HepG2 (cell line): ENCODE results near the gene RBX1. TPM values are rescaled to one million over a fixed set of nuclear protein-coding genes. Genes with fewer than 3 reads are reported as not detected.

Source experiments
- ARHGAP35 ChIP-seq: sonication (generic); formaldehyde crosslinking; IDR thresholded peaks from 2 replicates; pipeline ENCODE4 v1.9.0; 2022; ENCODE audit warnings: mild to moderate bottlenecking, inconsistent platforms, moderate library complexity, missing genetic modification reagents, borderline replicate concordance
- FIP1L1 ChIP-seq: fragments of 200-400 bp; formaldehyde crosslinking; IDR thresholded peaks from 2 replicates; pipeline ENCODE4 v1.6.1; 2018; ENCODE audit warnings: low read depth, mild to moderate bottlenecking, low read length, moderate library complexity, borderline replicate concordance; ENCODE audit not compliant: insufficient read depth
- FOSL1 ChIP-seq: sonication (generic); formaldehyde crosslinking; IDR thresholded peaks from 2 replicates; pipeline ENCODE4 v1.9.0; 2021; ENCODE audit warnings: missing genetic modification reagents, borderline replicate concordance
- GTF3A ChIP-seq: sonication (generic); formaldehyde crosslinking; conservative IDR thresholded peaks from 2 replicates; pipeline ENCODE4 v1.4.0; 2020; ENCODE audit warnings: mild to moderate bottlenecking, missing genetic modification reagents
- HNRNPH1 ChIP-seq: fragments of 200-400 bp; formaldehyde crosslinking; optimal IDR thresholded peaks from 2 replicates; pipeline ENCODE3; 2017; ENCODE audit warnings: mild to moderate bottlenecking, low read depth, low read length
- HNRNPLL ChIP-seq: fragments of 200-400 bp; formaldehyde crosslinking; IDR thresholded peaks from 2 replicates; pipeline ENCODE4 v1.6.1; 2017; ENCODE audit warnings: mild to moderate bottlenecking, low read depth, low read length; ENCODE audit not compliant: poor library complexity, severe bottlenecking
- MIXL1 ChIP-seq: IDR thresholded peaks from 2 replicates; pipeline ENCODE4 v1.6.1; 2016
- PAWR ChIP-seq: sonication (generic); formaldehyde crosslinking; IDR thresholded peaks from 2 replicates; pipeline ENCODE4 v1.4.0; 2020; ENCODE audit warnings: missing genetic modification reagents, mild to moderate bottlenecking, borderline replicate concordance
- SIX1 ChIP-seq: sonication (generic); formaldehyde crosslinking; IDR thresholded peaks from 2 replicates; pipeline ENCODE4 v1.4.0; 2020; ENCODE audit warnings: missing genetic modification reagents, borderline replicate concordance
- SIX4 ChIP-seq: sonication (generic); formaldehyde crosslinking; IDR thresholded peaks from 2 replicates; pipeline ENCODE4 v1.4.0; 2020; ENCODE audit warnings: missing genetic modification reagents
- SMYD3 ChIP-seq: sonication (generic); formaldehyde crosslinking; IDR thresholded peaks from 2 replicates; pipeline ENCODE4 v1.8.1; 2023; ENCODE audit warnings: mild to moderate bottlenecking, missing genetic modification reagents
- TBX2 ChIP-seq: sonication (generic); formaldehyde crosslinking; IDR thresholded peaks from 2 replicates; pipeline ENCODE4 v1.5.0; 2020; ENCODE audit warnings: missing genetic modification reagents, mild to moderate bottlenecking, borderline replicate concordance
- YEATS4 ChIP-seq: sonication (generic); formaldehyde crosslinking; IDR thresholded peaks from 2 replicates; pipeline ENCODE4 v1.4.0; 2020; ENCODE audit warnings: missing genetic modification reagents, borderline replicate concordance
- ZFP90 ChIP-seq: sonication (generic); formaldehyde crosslinking; IDR thresholded peaks from 2 replicates; pipeline ENCODE4 v1.8.0; 2022; ENCODE audit warnings: missing genetic modification reagents, mild to moderate bottlenecking, inconsistent platforms, borderline replicate concordance
- ZIK1 ChIP-seq: sonication (generic); formaldehyde crosslinking; IDR thresholded peaks from 2 replicates; pipeline ENCODE4 v1.5.0; 2020; ENCODE audit warnings: mild to moderate bottlenecking, low read depth, missing genetic modification reagents, borderline replicate concordance
- ZNF260 ChIP-seq: sonication (generic); formaldehyde crosslinking; IDR thresholded peaks from 2 replicates; pipeline ENCODE4 v1.4.0; 2020; ENCODE audit warnings: missing genetic modification reagents, low read depth, mild to moderate bottlenecking, borderline replicate concordance
- ZNF562 ChIP-seq: sonication (generic); formaldehyde crosslinking; IDR thresholded peaks from 2 replicates; pipeline ENCODE4 v1.8.0; 2022; ENCODE audit warnings: missing genetic modification reagents, borderline replicate concordance
- ZNF607 ChIP-seq: sonication (generic); formaldehyde crosslinking; IDR thresholded peaks from 2 replicates; pipeline ENCODE4 v1.5.1; 2020; ENCODE audit warnings: missing genetic modification reagents, mild to moderate bottlenecking, borderline replicate concordance
- ZNF652 ChIP-seq: IDR thresholded peaks from 2 replicates; pipeline ENCODE4 v1.6.1; 2016; ENCODE audit warnings: low read depth, borderline replicate concordance
- ZNF75D ChIP-seq: sonication (generic); formaldehyde crosslinking; IDR thresholded peaks from 2 replicates; pipeline ENCODE4 v1.8.1; 2023; ENCODE audit warnings: missing genetic modification reagents, mild to moderate bottlenecking, borderline replicate concordance
- ZNF768 ChIP-seq: sonication (generic); formaldehyde crosslinking; IDR thresholded peaks from 2 replicates; pipeline ENCODE4 v1.4.0; 2020; ENCODE audit warnings: missing genetic modification reagents
- ZNF790 ChIP-seq: sonication (generic); formaldehyde crosslinking; IDR thresholded peaks from 2 replicates; pipeline ENCODE4 v1.8.0; 2022; ENCODE audit warnings: missing genetic modification reagents, mild to moderate bottlenecking, borderline replicate concordance
- ZNF850 ChIP-seq: sonication (generic); formaldehyde crosslinking; conservative IDR thresholded peaks from 2 replicates; pipeline ENCODE4 v1.9.0; 2021; ENCODE audit warnings: mild to moderate bottlenecking, missing genetic modification reagents
- polyA plus RNA-seq, 8 experiments: library from polyadenylated mRNA; depleted of rRNA in 3 of 8; stranded (reverse) in 7 of 8; unstranded in 1 of 8; fragments of >200 nt; fragmentation: Illumina TruSeq in 4 of 8; extraction: Trizol in 4 of 8; gene quantifications; 2 replicates each; pipeline versions ENCODE4 v1.2.1 to v1.2.3, GENCODE V29; 2011 to 2016; ENCODE audit warnings: low read depth in 4 of 8, missing spikeins in 1 of 8, mixed read lengths in 1 of 8; ENCODE audit not compliant: insufficient read depth in 1 of 8
- total RNA-seq, 5 experiments: library from RNA; depleted of rRNA; stranded (reverse); fragments of >200 nt; fragmentation: Illumina TruSeq; extraction: Trizol; gene quantifications; 2 replicates each; pipeline ENCODE4 v1.2.3, GENCODE V29; 2016; ENCODE audit warnings: low read depth in 1 of 5
- TF ChIP-seq, protein P1 (sequence below): sonication (generic); formaldehyde crosslinking; IDR thresholded peaks from 2 replicates; pipeline ENCODE4 v1.9.0; 2022; ENCODE audit warnings: low read depth, missing genetic modification reagents
- TF ChIP-seq, protein P2 (sequence below): sonication (generic); formaldehyde crosslinking; IDR thresholded peaks from 2 replicates; pipeline ENCODE4 v1.5.0; 2020; ENCODE audit warnings: missing genetic modification reagents

The RBX1 gene
- total and polyA plus RNA-seq, 2 of the 13 experiments (the other 11 are each of a cell fraction or from before 2014, with no cell fraction given), result 84.9 to 90.2 TPM

- TF ChIP-seq ZNF652 (CRISPR knock-in tag), result no peak
- TF ChIP-seq YEATS4 (CRISPR knock-in tag), result peak; percentile 87
- peak; percentile 85; the same call in 1 of the 2 replicates for TF ChIP-seq TBX2 (CRISPR knock-in tag)
- no peak for TF ChIP-seq PAWR (CRISPR knock-in tag)
- TF ChIP-seq MIXL1 (CRISPR knock-in tag), result no peak
- TF ChIP-seq HNRNPLL, result peak; percentile 81
- no peak for TF ChIP-seq FIP1L1
- TF ChIP-seq, protein P1, sequence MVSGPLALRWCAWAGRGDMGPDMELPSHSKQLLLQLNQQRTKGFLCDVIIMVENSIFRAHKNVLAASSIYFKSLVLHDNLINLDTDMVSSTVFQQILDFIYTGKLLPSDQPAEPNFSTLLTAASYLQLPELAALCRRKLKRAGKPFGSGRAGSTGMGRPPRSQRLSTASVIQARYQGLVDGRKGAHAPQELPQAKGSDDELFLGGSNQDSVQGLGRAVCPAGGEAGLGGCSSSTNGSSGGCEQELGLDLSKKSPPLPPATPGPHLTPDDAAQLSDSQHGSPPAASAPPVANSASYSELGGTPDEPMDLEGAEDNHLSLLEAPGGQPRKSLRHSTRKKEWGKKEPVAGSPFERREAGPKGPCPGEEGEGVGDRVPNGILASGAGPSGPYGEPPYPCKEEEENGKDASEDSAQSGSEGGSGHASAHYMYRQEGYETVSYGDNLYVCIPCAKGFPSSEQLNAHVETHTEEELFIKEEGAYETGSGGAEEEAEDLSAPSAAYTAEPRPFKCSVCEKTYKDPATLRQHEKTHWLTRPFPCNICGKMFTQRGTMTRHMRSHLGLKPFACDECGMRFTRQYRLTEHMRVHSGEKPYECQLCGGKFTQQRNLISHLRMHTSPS, result peak; percentile 59; the same call in 1 of the 2 replicates
- TF ChIP-seq SIX1 (CRISPR knock-in tag), result peak; percentile 33; the same call in 1 of the 2 replicates
- TF ChIP-seq GTF3A (CRISPR knock-in tag), result no peak
- 0 out of 2 replicates have a peak, but pooled peaks have one; percentile 57 for TF ChIP-seq ZNF562 (CRISPR knock-in tag)
- TF ChIP-seq ZNF260, result no peak
- TF ChIP-seq SIX4 (CRISPR knock-in tag), result peak; percentile 56; the same call in 1 of the 2 replicates
- TF ChIP-seq, protein P2, sequence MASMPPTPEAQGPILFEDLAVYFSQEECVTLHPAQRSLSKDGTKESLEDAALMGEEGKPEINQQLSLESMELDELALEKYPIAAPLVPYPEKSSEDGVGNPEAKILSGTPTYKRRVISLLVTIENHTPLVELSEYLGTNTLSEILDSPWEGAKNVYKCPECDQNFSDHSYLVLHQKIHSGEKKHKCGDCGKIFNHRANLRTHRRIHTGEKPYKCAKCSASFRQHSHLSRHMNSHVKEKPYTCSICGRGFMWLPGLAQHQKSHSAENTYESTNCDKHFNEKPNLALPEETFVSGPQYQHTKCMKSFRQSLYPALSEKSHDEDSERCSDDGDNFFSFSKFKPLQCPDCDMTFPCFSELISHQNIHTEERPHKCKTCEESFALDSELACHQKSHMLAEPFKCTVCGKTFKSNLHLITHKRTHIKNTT, result no peak
- TF ChIP-seq ZNF790 (CRISPR knock-in tag), result no peak; the same call in 1 of the 2 replicates
- no peak; the same call in 1 of the 2 replicates for TF ChIP-seq FOSL1 (CRISPR knock-in tag)
- TF ChIP-seq ZIK1 (CRISPR knock-in tag), result peak; percentile 92; the same call in 1 of the 2 replicates
- TF ChIP-seq ZNF768, result peak; percentile 82
- TF ChIP-seq SMYD3 (CRISPR knock-in tag), result no peak
- peak; percentile 83 for TF ChIP-seq ZNF607 (CRISPR knock-in tag)
- no peak for TF ChIP-seq HNRNPH1
- TF ChIP-seq ZNF75D (CRISPR knock-in tag), result no peak
- no peak for TF ChIP-seq ZNF850 (CRISPR knock-in tag)
- peak; percentile 66; the same call in 1 of the 2 replicates for TF ChIP-seq ZFP90 (CRISPR knock-in tag)
- peak; percentile 71; the same call in 1 of the 2 replicates for TF ChIP-seq ARHGAP35 (CRISPR knock-in tag)
These were observed 71.5 kb downstream of the RBX1 start (continued) for GRCh38 chr22:41022470-41023298.
